Keratinocyte (primary cell): ENCODE results near the gene ELOB.

Experiments
- CTCF ChIP-seq, 3 experiments: IDR thresholded peaks in 1 of 3; conservative IDR thresholded peaks in 1 of 3; optimal IDR thresholded peaks in 1 of 3; 2 replicates in 2 of 3; 3 replicates in 1 of 3; pipeline versions ENCODE3 to v1.5.1; 2011; ENCODE audit warnings: low read length in 3 of 3, mild to moderate bottlenecking in 3 of 3, moderate library complexity in 2 of 3, control low read depth in 1 of 3, inconsistent platforms in 1 of 3; ENCODE audit not compliant: insufficient read depth in 2 of 3; ENCODE audit errors: extremely low read depth in 1 of 3
- EZH2 ChIP-seq: IDR thresholded peaks from one replicate; pipeline ENCODE4 v1.6.1; 2012; ENCODE audit warnings: inconsistent platforms, mild to moderate bottlenecking, low read length, moderate library complexity

GRCh38 chr16:2779151-2779920, 2.3 kb upstream of the ELOB start:
- TF ChIP-seq CTCF (optimal IDR thresholded peaks at IDR 0.05 in 1 of 3, IDR thresholded peaks at IDR 0.05 in 1 of 3, conservative IDR thresholded peaks at IDR 0.05 in 1 of 3; ENCODE audit: extremely low read depth in 1 of 3, insufficient read depth in 2 of 3, low read length in 3 of 3) (no peak), EZH2 (no peak)
